Smooth muscle cell of trachea (primary cell): ENCODE results near the gene ZNF17. TPM values are rescaled to one million over a fixed set of nuclear protein-coding genes. Genes with fewer than 3 reads are reported as not detected.

Experiments
- total RNA-seq: library from RNA; depleted of rRNA; stranded (reverse); fragments of >200 nt; gene quantifications from 2 replicates; pipeline ENCODE4 v1.2.1, GENCODE V29; 2014

The ZNF17 gene
- total RNA-seq: 14.1 and 16.0 TPM in 2 replicates

DNA sequence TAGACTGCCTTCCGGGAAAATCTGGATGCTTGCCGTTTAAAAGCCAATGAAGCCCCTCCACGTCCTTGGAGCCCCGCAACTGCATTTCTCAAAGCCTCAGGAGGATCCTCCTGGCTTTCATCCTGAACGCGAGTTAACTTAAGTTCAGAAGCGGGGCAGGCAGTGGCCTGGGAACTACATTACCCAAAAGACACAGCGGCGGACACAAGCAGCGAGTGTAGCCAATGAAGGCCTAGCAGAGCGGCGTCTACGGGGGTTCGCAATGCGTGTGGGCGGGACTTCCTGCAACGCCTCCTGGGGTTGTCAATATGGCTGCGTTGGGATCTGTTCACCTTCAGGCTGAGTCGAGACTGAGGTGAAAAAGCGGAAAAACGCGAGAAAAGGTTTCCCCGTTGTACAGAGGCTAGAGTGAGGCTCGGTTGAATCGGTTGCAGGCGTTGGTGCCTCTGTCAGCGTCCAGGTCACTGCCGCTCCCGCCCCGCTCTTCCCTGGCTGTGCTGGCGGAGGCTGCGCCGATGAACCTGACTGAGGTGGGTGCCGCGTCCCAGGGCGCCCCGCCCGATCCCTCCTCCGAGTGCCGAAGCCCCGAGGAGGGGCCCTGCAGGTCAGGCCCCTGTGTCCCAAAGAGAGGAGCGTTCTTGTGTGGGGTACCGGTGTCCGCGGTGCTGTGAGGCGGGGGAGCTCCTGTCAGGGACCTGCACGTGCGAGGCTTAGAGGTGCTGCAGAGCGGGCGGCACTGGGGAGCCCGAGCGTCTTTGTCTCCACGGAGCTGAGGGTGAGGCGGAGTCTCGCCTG is at the start of gene ZNF17:
TSS of gene ZNF17 (plus strand) at position 285 of the 795 bp plus-strand sequence. CDS start 2,455 bp downstream, outside the sequence.

GRCh38 chr19:57362997-57363687 is 47.8 kb upstream of the ZNF17 start, which contains the start of the genes TRAPPC2B and ZNF547:
Gene TRAPPC2B, plus strand, starts transcription at chr19:57363551. Its CDS starts 1,283 bp downstream, at chr19:57364834.
Gene ZNF547, plus strand, starts transcription at chr19:57363551. Its CDS starts 5,005 bp downstream, at chr19:57368556.

DNA sequence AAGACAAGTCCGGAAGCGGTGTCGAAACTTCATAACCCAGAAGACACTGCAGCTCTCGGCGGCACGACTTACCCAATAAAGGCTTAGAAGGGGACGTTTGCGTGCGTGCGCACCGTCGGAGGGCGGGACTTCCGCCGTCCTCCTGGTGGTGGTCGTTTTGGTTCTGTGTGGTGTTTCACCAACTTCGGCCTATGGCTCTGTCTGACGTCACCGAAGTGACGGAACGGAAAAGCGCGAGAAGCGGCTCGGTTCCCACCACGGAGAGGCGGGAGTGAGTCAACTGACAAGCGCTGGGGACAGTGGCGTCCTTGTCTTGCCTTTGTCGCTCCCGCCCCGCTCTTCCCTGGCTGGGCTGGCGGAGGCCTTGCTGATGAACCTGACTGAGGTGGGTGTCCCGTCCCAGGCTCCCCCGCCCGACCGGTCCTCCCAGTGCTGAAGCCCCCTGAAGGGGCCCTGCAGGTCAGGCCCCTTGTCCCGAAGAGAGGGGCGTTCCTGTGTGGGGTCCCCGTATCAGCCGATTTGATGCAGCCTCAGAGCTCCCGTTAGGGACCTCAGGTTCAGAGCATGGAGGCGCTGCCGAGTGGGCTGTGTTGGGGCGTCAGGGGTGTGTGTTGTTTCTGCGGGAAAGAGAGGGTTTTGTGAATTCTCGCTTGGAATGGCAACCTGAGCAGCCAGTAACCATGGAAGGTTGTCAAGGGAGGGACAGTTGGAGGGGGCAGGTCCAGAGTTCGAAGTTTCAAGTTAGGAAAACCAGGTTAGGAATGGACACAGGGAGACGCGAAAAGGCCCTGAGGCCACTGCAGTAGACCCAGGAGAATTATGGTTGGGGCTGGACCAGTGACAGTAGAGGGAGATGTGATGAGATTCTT is 21.0 kb upstream of the ZNF17 start, which contains the start of gene ZNF548:
TSS of gene ZNF548 (plus strand) at position 125 of the 869 bp plus-strand sequence. CDS start at position 371, 246 bp downstream.

DNA sequence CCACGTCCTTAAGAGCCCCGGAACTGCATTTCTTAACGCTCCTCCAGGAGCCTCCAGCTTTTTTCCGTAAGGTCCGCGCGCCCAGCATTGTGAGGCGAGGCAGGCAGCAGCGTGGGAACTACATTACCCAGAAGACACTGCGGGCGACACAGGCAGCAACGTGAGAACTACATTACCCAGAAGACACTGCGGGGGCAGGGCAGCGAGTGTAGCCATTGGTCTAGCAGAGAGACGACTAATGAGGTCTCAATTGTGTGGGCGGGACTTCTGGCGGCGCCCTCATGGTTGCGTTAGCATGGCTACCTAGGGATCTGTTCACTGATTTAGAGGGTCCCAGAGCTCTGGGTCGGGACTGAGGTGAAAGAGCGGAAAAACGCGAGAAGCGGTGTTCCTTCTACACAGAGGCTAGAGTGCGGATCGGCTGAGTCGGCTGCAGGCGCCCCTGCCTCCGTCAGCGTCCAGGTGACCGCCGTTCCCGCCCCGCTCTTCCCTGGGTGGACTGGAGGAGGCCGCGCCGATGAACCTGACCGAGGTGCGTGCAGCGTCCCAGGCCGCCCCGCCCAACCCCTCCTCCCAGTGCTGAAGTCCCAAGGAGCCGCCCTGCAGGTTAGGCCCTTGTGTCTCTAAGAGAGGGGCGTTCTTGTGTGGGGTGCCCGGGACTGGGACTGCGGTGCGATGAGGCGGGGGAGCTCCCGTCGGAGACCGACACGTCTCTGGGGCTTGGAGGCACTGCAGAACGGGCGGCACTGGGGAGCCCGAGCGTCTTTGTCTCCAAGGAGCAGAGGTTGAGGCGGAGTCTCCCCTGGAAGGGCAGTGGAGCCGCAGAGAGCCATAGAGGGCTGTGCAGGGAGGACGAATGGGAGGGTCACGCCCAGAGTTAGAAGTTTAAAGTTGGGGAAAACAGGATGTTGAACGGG is 24.4 kb downstream of the ZNF17 start, which contains the start of gene ZNF749:
TSS of gene ZNF749 (plus strand) at position 264 of the 917 bp plus-strand sequence. CDS start at position 518, 254 bp downstream.

Other genes starting within 250 kb of the ZNF17 start
- not detected in 2 replicates for gene DUXA, start 243.7 kb upstream of the ZNF17 start, total RNA-seq
- gene ZNF264, start 219.7 kb upstream of the ZNF17 start, total RNA-seq: 36.5 and 43.0 TPM in 2 replicates
- 0.44 and 0.66 TPM in 2 replicates for gene AURKC, start 180.1 kb upstream of the ZNF17 start, total RNA-seq
- 24.1 and 28.6 TPM in 2 replicates for gene ZNF805, start 170.5 kb upstream of the ZNF17 start, total RNA-seq
- 49.5 and 79.2 TPM in 2 replicates for gene ZNF460, start 130.7 kb upstream of the ZNF17 start, total RNA-seq
- gene ZNF543, start 90.7 kb upstream of the ZNF17 start, total RNA-seq: 9.9 and 12.7 TPM in 2 replicates
- 12.6 and 14.0 TPM in 2 replicates for gene ZNF304, start 59.9 kb upstream of the ZNF17 start, total RNA-seq
- gene TRAPPC2B, start 47.6 kb upstream of the ZNF17 start, total RNA-seq: 14.7 and 16.7 TPM in 2 replicates
- 5.1 and 7.0 TPM in 2 replicates for gene ZNF547, start 47.6 kb upstream of the ZNF17 start, total RNA-seq
- gene ZNF548, start 21.3 kb upstream of the ZNF17 start, total RNA-seq: 25.6 and 28.8 TPM in 2 replicates
- gene ZNF749, start 24.2 kb downstream of the ZNF17 start, total RNA-seq: 6.5 and 8.9 TPM in 2 replicates
- 0.83 and 1.2 TPM in 2 replicates for gene VN1R1, start 46.0 kb downstream of the ZNF17 start, total RNA-seq
- gene ZNF772, start 66.4 kb downstream of the ZNF17 start, total RNA-seq: 20.0 and 28.7 TPM in 2 replicates
- gene ZNF419, start 76.6 kb downstream of the ZNF17 start, total RNA-seq: 13.7 and 19.1 TPM in 2 replicates
- 26.2 and 40.7 TPM in 2 replicates for gene ZNF773, start 88.8 kb downstream of the ZNF17 start, total RNA-seq
- gene ZNF549, start 116.2 kb downstream of the ZNF17 start, total RNA-seq: 5.6 and 6.3 TPM in 2 replicates
- 7.3 and 10.5 TPM in 2 replicates for gene ZNF550, start 148.7 kb downstream of the ZNF17 start, total RNA-seq
- 6.8 and 6.9 TPM in 2 replicates for gene ZNF416, start 167.8 kb downstream of the ZNF17 start, total RNA-seq
- gene ZIK1, start 173.0 kb downstream of the ZNF17 start, total RNA-seq: 7.0 and 8.1 TPM in 2 replicates
- 2.0 and 4.2 TPM in 2 replicates for gene ZNF530, start 188.7 kb downstream of the ZNF17 start, total RNA-seq
- gene ZNF134, start 203.1 kb downstream of the ZNF17 start, total RNA-seq: 21.5 and 28.4 TPM in 2 replicates
- gene ZNF211, start 222.0 kb downstream of the ZNF17 start, total RNA-seq: 12.4 and 12.7 TPM in 2 replicates